ENCODE measurements around the gene CEP85L. TPM values are rescaled to one million over a fixed set of nuclear protein-coding genes. Genes with fewer than 3 reads are reported as not detected.

CEP85L gene
- total RNA-seq, 3 donors from 2014 or later: 3.7 to 13.6 (median 4.0) TPM

DNA sequence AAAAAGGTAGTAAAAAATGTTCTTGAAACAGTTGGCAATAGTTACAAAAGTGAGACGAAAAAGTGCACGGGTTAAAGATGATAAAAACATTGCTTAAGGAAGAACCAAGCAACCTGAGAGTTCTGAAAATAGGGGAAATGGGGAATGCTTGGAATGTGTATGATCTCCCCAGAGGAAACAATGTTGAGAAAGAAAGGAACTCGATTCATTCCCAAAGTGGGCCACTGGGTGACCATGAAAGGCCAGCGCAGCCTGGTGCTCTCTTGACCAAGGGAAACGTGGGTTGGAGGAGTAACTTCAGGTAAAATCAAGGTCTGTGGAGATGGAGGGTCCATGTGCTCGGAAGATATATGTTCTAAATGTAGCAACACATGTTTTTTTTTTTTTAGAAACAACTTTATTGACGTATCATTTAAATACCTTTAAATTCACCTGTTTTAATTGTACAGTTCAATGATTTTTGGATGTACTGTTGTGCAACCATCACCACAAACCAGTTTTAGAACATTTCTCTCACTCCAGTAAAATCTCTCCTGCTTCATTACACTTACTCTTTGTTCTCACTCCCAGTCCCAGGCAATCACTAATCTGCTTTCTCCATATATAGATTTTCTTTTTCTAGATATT lies 34.5 kb upstream of the CEP85L start:
- ATAC-seq (no peak), DNase-seq (no peak)
- intact Hi-C loops (cut with DNase I, micrococcal nuclease): no loop called here
- Histone ChIP-seq H3K4me3 (no peak overlapping the region), H3K9me3 (no peaks in the 10 kb centered on the region), H3K36me3 (ENCODE audit: low read depth) (no peaks in the 10 kb centered on the region), H3K4me1 (ENCODE audit: low read depth) (no peaks in the 10 kb centered on the region)
- TF ChIP-seq, protein P1, sequence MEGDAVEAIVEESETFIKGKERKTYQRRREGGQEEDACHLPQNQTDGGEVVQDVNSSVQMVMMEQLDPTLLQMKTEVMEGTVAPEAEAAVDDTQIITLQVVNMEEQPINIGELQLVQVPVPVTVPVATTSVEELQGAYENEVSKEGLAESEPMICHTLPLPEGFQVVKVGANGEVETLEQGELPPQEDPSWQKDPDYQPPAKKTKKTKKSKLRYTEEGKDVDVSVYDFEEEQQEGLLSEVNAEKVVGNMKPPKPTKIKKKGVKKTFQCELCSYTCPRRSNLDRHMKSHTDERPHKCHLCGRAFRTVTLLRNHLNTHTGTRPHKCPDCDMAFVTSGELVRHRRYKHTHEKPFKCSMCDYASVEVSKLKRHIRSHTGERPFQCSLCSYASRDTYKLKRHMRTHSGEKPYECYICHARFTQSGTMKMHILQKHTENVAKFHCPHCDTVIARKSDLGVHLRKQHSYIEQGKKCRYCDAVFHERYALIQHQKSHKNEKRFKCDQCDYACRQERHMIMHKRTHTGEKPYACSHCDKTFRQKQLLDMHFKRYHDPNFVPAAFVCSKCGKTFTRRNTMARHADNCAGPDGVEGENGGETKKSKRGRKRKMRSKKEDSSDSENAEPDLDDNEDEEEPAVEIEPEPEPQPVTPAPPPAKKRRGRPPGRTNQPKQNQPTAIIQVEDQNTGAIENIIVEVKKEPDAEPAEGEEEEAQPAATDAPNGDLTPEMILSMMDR (IDR thresholded peaks at IDR 0.05): no peak

DNA sequence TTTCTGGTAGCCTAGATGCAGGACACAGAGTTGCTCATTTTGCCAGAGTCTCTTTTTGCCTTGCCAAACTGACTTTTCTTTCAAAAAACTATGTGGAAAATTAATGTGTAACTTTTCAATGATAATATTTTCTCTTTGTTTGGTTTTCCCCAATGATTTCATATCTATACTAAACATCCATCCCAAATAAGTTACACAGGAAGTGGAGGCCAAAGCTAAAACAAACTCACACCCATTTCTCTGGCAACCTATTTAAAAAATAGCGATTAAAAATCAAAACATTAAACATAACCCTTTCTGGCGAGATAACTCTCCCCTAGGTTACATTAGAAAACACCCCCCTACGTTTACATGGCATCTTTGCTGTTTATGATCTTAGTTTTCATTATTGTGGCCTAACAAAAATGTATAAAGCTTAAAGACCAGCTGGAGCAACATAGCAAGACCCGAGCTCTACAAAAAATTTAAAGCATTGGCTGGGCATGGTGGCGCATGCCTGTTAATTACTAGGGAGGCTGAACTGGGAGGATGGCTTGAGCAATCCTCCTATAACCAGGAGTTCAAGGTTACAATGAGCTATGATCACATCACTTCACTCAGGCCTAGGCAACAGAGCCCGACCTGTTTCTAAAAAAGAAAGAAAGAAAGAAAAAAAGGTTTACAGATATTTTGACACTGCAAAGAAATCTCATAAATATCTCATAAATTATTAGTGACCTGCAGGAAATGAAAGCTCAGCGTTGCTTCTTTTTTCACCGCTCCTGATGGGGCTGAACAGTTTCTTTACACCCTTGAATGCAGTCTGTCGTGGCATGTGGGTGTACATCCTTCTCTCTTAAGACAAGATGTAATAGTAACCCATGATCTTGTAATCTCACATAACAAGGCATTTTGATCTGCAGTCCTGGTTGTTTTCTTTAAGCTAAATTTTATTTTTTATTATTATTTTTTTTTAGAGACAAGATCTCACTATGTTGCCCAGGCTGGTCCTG lies 32.8 kb upstream of the CEP85L start:
- intact Hi-C loops (cut with DNase I, micrococcal nuclease): no loop called here
- no peaks in the 10 kb centered on the region for H3K4me1 ChIP-seq (ENCODE audit: low read depth)
- no peaks in the 10 kb centered on the region for H3K9me3 ChIP-seq
- no peaks in the 10 kb centered on the region for H3K36me3 ChIP-seq (ENCODE audit: low read depth)
- no peak overlapping the region for H3K4me3 ChIP-seq
- no peak for DNase-seq
- no peak for ATAC-seq
- TF ChIP-seq, protein P1 (IDR thresholded peaks at IDR 0.05): no peak

DNA sequence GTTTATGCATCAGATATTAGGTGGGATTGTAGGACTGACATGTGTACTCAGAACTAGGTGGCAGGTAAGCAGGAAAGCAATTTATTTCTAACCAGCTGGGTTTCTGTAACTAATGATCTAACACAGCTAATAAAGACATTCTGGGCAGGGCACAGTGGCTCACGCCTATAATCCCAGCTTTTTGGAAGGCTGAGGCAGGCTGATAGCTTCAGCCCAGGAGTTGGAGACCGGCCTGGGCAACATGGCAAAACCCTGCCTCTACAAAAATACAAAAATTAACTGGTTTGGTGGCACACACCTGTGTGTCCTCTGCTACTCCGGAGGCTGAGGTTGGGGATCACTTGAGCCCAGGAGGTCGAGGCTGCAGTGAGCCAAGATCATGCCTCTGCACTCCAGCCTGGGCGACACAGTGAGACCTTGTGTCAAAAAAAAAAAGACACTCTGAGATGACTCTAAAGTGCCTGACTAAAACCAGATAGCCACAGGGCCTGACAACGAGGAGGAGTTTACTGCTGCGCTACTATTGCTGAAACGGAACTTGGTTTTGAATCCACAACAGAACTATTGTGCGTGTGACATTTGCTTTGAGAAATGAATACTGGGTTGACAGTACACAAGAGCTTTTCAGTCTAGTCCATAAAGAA lies 29.2 kb upstream of the CEP85L start:
- H3K4me1 ChIP-seq (ENCODE audit: low read depth): no peaks in the 10 kb centered on the region
- no peak overlapping the region for H3K4me3 ChIP-seq
- DNase-seq (no peak), ATAC-seq (no peak)
- TF ChIP-seq, protein P1 (IDR thresholded peaks at IDR 0.05): no peak
- no peaks in the 10 kb centered on the region for H3K36me3 ChIP-seq (ENCODE audit: low read depth)
- H3K9me3 ChIP-seq: no peaks in the 10 kb centered on the region
- intact Hi-C loops (cut with DNase I, micrococcal nuclease): no loop called here

GRCh38 chr6:118679327-118679901 lies 28.0 kb upstream of the CEP85L start:
- Histone ChIP-seq H3K4me1 (ENCODE audit: low read depth) (no peaks in the 10 kb centered on the region), H3K4me3 (no peak overlapping the region), H3K36me3 (ENCODE audit: low read depth) (no peaks in the 10 kb centered on the region), H3K9me3 (no peaks in the 10 kb centered on the region)
- intact Hi-C loops (cut with DNase I, micrococcal nuclease): no loop called here
- TF ChIP-seq, protein P1 (IDR thresholded peaks at IDR 0.05): no peak
- ATAC-seq (no peak), DNase-seq (no peak)

DNA sequence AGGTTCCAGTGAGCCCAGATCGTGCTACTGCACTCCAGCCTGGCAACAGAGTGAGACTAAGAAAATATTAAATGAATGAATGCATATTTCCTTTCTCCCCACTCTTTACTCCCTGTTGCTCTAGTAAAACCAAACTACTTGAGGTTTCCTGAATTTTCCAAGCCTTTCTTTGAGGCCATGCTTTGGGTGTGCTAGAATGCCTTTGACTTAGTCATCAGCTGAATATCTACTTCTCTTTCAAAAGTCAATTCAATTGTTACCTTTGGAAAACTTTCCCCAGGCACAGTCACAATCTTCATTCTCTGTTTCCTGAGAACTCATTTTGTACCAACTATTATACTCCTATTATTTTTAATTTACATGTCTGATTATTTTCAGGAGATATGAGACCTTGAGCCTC lies 27.5 kb upstream of the CEP85L start:
- ATAC-seq (no peak), DNase-seq (no peak)
- Histone ChIP-seq H3K9me3 (no peaks in the 10 kb centered on the region), H3K36me3 (ENCODE audit: low read depth) (no peaks in the 10 kb centered on the region), H3K4me1 (ENCODE audit: low read depth) (no peaks in the 10 kb centered on the region), H3K4me3 (no peak overlapping the region)
- intact Hi-C loops (cut with DNase I, micrococcal nuclease): no loop called here
- TF ChIP-seq, protein P1 (IDR thresholded peaks at IDR 0.05): no peak

Data from mucosa of descending colon (tissue), 3 donors.